ENCODE measurements around the gene DLK1.

The DLK1 gene

GRCh38 chr14:100779691-100780080, 53.0 kb downstream of the DLK1 start:
- DNase-seq, result no peak

- no peak for DNase-seq
These were observed 53.6 kb downstream of the DLK1 start for GRCh38 chr14:100780246-100780645.

GRCh38 chr14:100780646-100781355, 54.1 kb downstream of the DLK1 start:
- no peak for DNase-seq

- no peak for DNase-seq
These were observed 55.3 kb downstream of the DLK1 start for GRCh38 chr14:100781952-100782351.

GRCh38 chr14:100782516-100783320, 56.0 kb downstream of the DLK1 start:
- DNase-seq, result no peak

- no peak for DNase-seq
These were observed 57.1 kb downstream of the DLK1 start for GRCh38 chr14:100783630-100784370.

GRCh38 chr14:100784523-100785337, 58.0 kb downstream of the DLK1 start:
- no peak for DNase-seq

GRCh38 chr14:100785338-100785615, 58.6 kb downstream of the DLK1 start:
- no peak for DNase-seq

- no peak for DNase-seq
These were observed 58.9 kb downstream of the DLK1 start for GRCh38 chr14:100785626-100786025.

GRCh38 chr14:100786131-100786530, 59.4 kb downstream of the DLK1 start:
- no peak for DNase-seq

GRCh38 chr14:100786576-100787219, 60.0 kb downstream of the DLK1 start:
- DNase-seq, result no peak

GRCh38 chr14:100787659-100788058, 61.0 kb downstream of the DLK1 start:
- no peak for DNase-seq

All from CD4-positive, alpha-beta T cell treated with Interleukin-1 beta for 1 hour (primary cell).